ENCODE measurements around the gene HRH2.

Gene HRH2

GRCh38 chr5:175696139-175696854, 38.4 kb downstream of the HRH2 start:
- Histone ChIP-seq H3K36me3 (ENCODE audit: insufficient read depth, low read length) (no peaks in the 10 kb centered on the region), H3K9me3 (ENCODE audit: control insufficient read depth, insufficient read depth, low read length) (no peaks in the 10 kb centered on the region), H3K4me1 (ENCODE audit: insufficient read depth, low read length) (peaks cover 4% of the 10 kb centered on the region; the same call in 1 of the 2 replicates), H3K9ac (ENCODE audit: low read depth, low read length) (peak overlapping the region; percentile 8; the same call in 1 of the 2 replicates)

GRCh38 chr5:175696855-175697198, 39.0 kb downstream of the HRH2 start:
- Histone ChIP-seq H3K9me3 (ENCODE audit: control insufficient read depth, insufficient read depth, low read length) (no peaks in the 10 kb centered on the region), H3K4me1 (ENCODE audit: insufficient read depth, low read length) (peaks cover 4% of the 10 kb centered on the region; the same call in 1 of the 2 replicates), H3K36me3 (ENCODE audit: insufficient read depth, low read length) (no peaks in the 10 kb centered on the region), H3K9ac (ENCODE audit: low read depth, low read length) (no peak overlapping the region)

- Histone ChIP-seq H3K36me3 (ENCODE audit: insufficient read depth, low read length) (no peaks in the 10 kb centered on the region), H3K9ac (ENCODE audit: low read depth, low read length) (no peak overlapping the region)
Measured at GRCh38 chr5:175697846-175698245, 40.0 kb downstream of the HRH2 start.

GRCh38 chr5:175698401-175699115, 40.7 kb downstream of the HRH2 start:
- H3K9ac ChIP-seq (ENCODE audit: low read depth, low read length) = no peak overlapping the region
- H3K9me3 ChIP-seq (ENCODE audit: control insufficient read depth, insufficient read depth, low read length) = no peaks in the 10 kb centered on the region
- H3K36me3 ChIP-seq (ENCODE audit: insufficient read depth, low read length) = no peaks in the 10 kb centered on the region
- peaks cover 4% of the 10 kb centered on the region; the same call in 1 of the 2 replicates for H3K4me1 ChIP-seq (ENCODE audit: insufficient read depth, low read length)

More at GRCh38 chr5:175697846-175698245, 40.0 kb downstream of the HRH2 start:
- H3K9me3 ChIP-seq (ENCODE audit: control insufficient read depth, insufficient read depth, low read length) = no peaks in the 10 kb centered on the region
- peaks cover 4% of the 10 kb centered on the region; the same call in 1 of the 2 replicates for H3K4me1 ChIP-seq (ENCODE audit: insufficient read depth, low read length)

- Histone ChIP-seq H3K4me1 (ENCODE audit: insufficient read depth, low read length) (peaks cover 4% of the 10 kb centered on the region; the same call in 1 of the 2 replicates), H3K9ac (ENCODE audit: low read depth, low read length) (no peak overlapping the region), H3K9me3 (ENCODE audit: control insufficient read depth, insufficient read depth, low read length) (no peaks in the 10 kb centered on the region), H3K36me3 (ENCODE audit: insufficient read depth, low read length) (no peaks in the 10 kb centered on the region)
Measured at GRCh38 chr5:175700991-175701390, 43.1 kb downstream of the HRH2 start.

GRCh38 chr5:175701797-175702196, 43.9 kb downstream of the HRH2 start:
- Histone ChIP-seq H3K9ac (ENCODE audit: low read depth, low read length) (no peak overlapping the region), H3K4me1 (ENCODE audit: insufficient read depth, low read length) (no peaks in the 10 kb centered on the region), H3K36me3 (ENCODE audit: insufficient read depth, low read length) (no peaks in the 10 kb centered on the region)

GRCh38 chr5:175706499-175706898, 48.6 kb downstream of the HRH2 start:
- no peak overlapping the region for H3K9ac ChIP-seq (ENCODE audit: low read depth, low read length)
- H3K36me3 ChIP-seq (ENCODE audit: insufficient read depth, low read length) = no peaks in the 10 kb centered on the region
- H3K9me3 ChIP-seq (ENCODE audit: control insufficient read depth, insufficient read depth, low read length) = peaks cover 3% of the 10 kb centered on the region
- no peaks in the 10 kb centered on the region for H3K4me1 ChIP-seq (ENCODE audit: insufficient read depth, low read length)

More at GRCh38 chr5:175701797-175702196, 43.9 kb downstream of the HRH2 start:
- no peaks in the 10 kb centered on the region for H3K9me3 ChIP-seq (ENCODE audit: control insufficient read depth, insufficient read depth, low read length)

GRCh38 chr5:175707751-175708375, 50.0 kb downstream of the HRH2 start:
- Histone ChIP-seq H3K36me3 (ENCODE audit: insufficient read depth, low read length) (no peaks in the 10 kb centered on the region), H3K4me1 (ENCODE audit: insufficient read depth, low read length) (no peaks in the 10 kb centered on the region), H3K9ac (ENCODE audit: low read depth, low read length) (no peak overlapping the region), H3K9me3 (ENCODE audit: control insufficient read depth, insufficient read depth, low read length) (peaks cover 3% of the 10 kb centered on the region)

GRCh38 chr5:175709276-175709781, 51.5 kb downstream of the HRH2 start:
- H3K4me1 ChIP-seq (ENCODE audit: insufficient read depth, low read length) = no peaks in the 10 kb centered on the region
- H3K9me3 ChIP-seq (ENCODE audit: control insufficient read depth, insufficient read depth, low read length) = peaks cover 3% of the 10 kb centered on the region
- no peaks in the 10 kb centered on the region for H3K36me3 ChIP-seq (ENCODE audit: insufficient read depth, low read length)
- H3K9ac ChIP-seq (ENCODE audit: low read depth, low read length) = no peak overlapping the region

- Histone ChIP-seq H3K4me1 (ENCODE audit: insufficient read depth, low read length) (no peaks in the 10 kb centered on the region), H3K9ac (ENCODE audit: low read depth, low read length) (no peak overlapping the region), H3K9me3 (ENCODE audit: control insufficient read depth, insufficient read depth, low read length) (peaks cover 3% of the 10 kb centered on the region), H3K36me3 (ENCODE audit: insufficient read depth, low read length) (no peaks in the 10 kb centered on the region)
Measured at GRCh38 chr5:175710326-175710725, 52.5 kb downstream of the HRH2 start.

- no peaks in the 10 kb centered on the region for H3K36me3 ChIP-seq (ENCODE audit: insufficient read depth, low read length)
- no peak overlapping the region for H3K9ac ChIP-seq (ENCODE audit: low read depth, low read length)
- H3K9me3 ChIP-seq (ENCODE audit: control insufficient read depth, insufficient read depth, low read length) = peaks cover 5% of the 10 kb centered on the region
- no peaks in the 10 kb centered on the region for H3K4me1 ChIP-seq (ENCODE audit: insufficient read depth, low read length)
Measured at GRCh38 chr5:175711031-175711430, 53.2 kb downstream of the HRH2 start.

- Histone ChIP-seq H3K9ac (ENCODE audit: low read depth, low read length) (no peak overlapping the region), H3K4me1 (ENCODE audit: insufficient read depth, low read length) (no peaks in the 10 kb centered on the region), H3K9me3 (ENCODE audit: control insufficient read depth, insufficient read depth, low read length) (peaks cover 5% of the 10 kb centered on the region)
Measured at GRCh38 chr5:175711472-175712312, 53.8 kb downstream of the HRH2 start.

GRCh38 chr5:175712313-175712680, 54.4 kb downstream of the HRH2 start:
- no peak overlapping the region for H3K9ac ChIP-seq (ENCODE audit: low read depth, low read length)
- H3K9me3 ChIP-seq (ENCODE audit: control insufficient read depth, insufficient read depth, low read length) = peaks cover 5% of the 10 kb centered on the region
- no peaks in the 10 kb centered on the region for H3K36me3 ChIP-seq (ENCODE audit: insufficient read depth, low read length)
- H3K4me1 ChIP-seq (ENCODE audit: insufficient read depth, low read length) = no peaks in the 10 kb centered on the region

More at GRCh38 chr5:175711472-175712312, 53.8 kb downstream of the HRH2 start:
- H3K36me3 ChIP-seq (ENCODE audit: insufficient read depth, low read length) = no peaks in the 10 kb centered on the region

- Histone ChIP-seq H3K9me3 (ENCODE audit: control insufficient read depth, insufficient read depth, low read length) (peaks cover 5% of the 10 kb centered on the region), H3K4me1 (ENCODE audit: insufficient read depth, low read length) (no peaks in the 10 kb centered on the region), H3K36me3 (ENCODE audit: insufficient read depth, low read length) (no peaks in the 10 kb centered on the region), H3K9ac (ENCODE audit: low read depth, low read length) (no peak overlapping the region)
Measured at GRCh38 chr5:175712681-175713085, 54.8 kb downstream of the HRH2 start.

Data from ES-I3 (cell line).